Activated CD8-positive, alpha-beta memory T cell treated with anti-CD3 and anti-CD28 coated beads for 24 hours (primary cell): ENCODE data around the gene MTMR12.
"Not testable (repeated sequence)": the region's sequence is repeated elsewhere in the genome, so short reads cannot be mapped to it uniquely, and the experiment has no call there.

ENCODE experiments used
- DNase-seq: peaks from one replicate; pipeline ENCODE4 v3.0.0-alpha.2; 2020

The MTMR12 gene

DNA sequence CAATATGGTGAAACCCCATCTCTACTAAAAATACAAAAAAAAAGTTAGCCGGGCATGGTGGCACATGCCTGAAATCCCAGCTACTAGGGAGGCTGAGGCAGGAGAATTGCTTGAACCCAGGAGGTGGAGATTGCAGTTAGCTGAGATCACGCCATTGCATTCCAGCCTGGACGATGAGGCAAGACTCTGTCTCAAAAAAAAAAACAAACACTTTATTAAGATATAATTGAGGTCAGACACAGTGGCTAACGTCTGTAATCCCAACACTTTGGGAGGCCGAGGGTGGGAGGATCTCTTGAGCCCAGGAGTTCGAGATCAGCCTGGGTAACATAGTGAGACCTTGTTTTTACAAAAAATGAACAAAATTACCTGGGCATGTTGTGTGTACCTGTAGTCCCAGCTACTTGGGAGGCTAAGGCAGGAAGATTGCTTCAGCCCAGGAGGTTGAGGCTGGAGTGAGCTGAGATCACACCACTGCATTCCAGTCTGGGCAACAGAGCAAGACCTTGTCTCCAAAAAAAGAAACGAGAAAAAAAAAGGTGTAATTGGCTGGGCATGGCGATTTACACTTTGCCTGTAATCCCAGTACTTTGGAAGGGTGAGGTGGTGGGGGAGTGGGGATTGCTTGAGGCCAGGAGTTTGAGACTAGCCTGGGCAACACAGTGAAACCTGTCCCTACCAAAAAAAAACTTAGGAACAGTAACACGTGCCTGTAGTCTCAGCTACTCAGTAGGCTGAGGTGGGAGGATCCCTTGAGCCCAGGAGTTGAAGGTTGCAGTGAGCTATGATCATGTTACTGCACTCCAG, 16.6 kb downstream of the MTMR12 start:
- DNase-seq: not testable (repeated sequence)

DNA sequence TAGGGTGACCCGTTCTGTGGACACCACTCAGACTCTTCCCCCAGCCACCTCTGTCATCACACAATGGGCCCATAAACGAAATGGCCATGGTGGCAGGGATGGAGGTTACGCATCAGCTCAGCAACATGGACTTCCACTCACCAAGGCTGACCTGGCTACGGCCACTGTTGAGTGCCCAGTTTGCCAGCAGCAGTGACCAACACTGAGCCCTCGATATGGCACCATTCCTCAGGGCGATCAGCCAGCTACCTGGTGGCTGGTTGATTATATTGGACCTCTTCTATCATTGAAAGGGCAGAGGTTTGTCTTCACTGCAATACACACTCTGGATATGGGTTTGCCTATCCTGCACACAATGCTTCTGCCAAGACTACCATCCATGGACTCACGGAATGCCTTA, 21.1 kb downstream of the MTMR12 start:
- DNase-seq: no peak

DNA sequence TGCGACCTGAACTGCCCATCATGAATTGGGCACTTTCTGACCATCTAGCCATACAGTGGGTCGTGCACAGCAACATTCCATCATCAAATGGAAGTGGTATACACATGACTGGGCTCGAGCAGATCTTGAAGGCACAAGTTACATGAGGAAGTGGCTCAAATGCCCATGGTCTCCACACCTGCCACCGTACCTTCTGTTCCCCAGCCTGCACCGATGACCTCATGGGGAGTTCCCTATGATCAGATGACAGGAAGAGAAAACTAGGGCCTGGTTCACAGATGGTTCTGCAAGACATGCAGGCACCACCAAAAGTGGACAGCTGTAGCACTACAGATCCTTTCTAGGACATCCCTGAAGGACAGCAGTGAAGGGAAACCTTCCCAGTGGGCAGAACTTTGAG, 21.8 kb downstream of the MTMR12 start:
- DNase-seq: no peak

DNA sequence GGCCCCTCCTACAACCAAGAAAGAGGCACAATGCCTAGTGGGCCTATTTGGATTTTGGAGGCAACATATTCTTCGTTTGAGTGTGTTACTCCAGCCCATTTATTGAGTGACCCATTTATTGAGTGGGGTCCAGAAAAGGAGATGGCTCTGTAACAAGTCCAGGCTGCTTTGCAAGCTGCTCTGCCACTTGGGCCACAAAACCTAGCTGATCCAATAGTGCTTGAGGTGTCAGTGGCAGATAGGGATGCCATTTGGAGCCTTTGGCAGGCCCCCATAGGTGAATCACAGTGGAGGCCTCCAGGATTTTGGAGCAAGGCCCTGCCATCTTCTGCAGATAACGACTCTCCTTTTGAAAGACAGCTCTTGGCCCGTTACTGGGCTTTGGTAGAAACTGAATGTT, 22.2 kb downstream of the MTMR12 start:
- DNase-seq: not testable (repeated sequence)

DNA sequence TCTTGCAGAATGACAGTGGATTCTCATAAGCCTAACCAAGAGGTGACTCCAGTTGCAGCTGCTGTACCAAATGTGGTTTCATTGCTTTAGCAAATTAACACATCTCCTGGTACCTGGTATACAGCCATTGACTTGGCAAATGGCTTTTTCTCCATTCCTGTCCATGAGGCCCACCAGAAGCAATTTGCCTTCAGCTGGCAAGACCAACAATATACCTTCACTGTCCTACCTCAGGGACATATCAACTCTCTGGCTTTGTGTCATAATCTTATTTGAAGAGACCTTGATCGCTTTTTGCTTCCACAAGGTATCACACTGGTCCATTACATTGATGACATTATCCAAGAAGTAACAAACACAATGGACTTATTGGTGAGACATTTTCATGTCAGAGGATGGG, 22.8 kb downstream of the MTMR12 start:
- DNase-seq: not testable (repeated sequence)

DNA sequence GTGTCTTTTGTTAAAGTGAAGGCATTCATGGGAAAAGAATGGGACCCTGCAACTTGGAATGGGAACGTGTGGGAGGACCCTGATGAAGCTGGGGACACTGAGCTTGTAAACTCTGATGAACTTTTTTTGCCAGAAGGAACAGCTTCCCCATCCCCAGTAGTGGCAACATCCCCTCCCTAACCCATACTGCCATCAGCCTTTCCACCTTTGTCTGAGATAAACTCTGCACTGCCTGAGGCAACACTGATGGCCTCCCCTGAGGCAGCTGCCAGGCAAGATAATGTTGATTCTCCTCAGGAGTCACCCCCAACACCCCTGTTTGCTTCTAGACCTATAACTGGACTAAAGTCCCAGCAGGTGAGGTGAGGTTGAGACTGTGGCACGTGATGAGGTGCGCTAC, 24.6 kb downstream of the MTMR12 start:
- not testable (repeated sequence) for DNase-seq

DNA sequence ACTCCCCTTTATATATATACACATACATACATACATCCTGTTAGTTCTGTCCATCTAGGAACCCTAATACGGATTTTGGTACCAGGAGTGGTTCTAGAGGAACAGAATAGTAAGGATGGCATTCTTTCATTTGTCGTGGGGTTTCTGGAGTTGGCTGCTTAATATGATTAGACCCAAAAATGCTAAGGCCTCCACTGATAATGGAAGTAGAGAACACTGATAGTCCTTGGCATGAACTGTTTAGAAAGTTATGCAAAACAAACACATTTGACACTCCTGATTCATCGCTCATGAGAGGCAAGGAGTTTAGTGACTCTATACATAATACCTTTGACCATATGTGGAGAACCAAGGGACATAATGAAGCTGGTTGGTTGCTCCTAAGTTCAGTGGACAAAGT, 25.2 kb downstream of the MTMR12 start:
- not testable (repeated sequence) for DNase-seq

DNA sequence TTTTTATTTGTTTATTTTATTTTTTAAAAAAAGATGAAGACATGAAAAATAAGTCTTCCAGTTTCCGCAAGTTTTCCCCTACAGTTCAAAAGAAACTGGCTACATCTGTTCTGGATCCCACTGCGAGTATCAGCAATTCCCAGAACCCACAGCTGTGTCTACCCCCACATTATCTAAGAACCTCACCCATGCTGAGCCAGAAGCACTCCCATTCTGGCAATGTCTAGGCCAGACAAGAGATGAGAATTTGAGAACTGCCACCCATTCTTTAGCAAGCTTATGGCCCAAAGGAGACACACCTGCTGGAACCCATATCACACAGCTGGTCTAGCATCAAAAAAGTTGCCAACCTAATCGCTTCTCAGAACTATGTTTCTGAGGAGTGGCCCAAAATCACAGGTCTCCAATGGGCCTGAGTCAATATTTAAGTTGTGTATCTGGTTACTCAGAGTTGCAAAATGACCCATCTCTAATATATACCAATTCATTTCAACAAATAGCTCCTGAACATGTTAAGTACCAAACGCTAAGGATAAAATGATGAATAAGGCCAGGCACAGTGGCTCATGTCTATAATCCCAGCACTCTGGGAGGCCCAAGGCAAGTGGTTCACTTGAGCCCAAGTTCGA, 27.1 kb downstream of the MTMR12 start:
- DNase-seq: no peak

DNA sequence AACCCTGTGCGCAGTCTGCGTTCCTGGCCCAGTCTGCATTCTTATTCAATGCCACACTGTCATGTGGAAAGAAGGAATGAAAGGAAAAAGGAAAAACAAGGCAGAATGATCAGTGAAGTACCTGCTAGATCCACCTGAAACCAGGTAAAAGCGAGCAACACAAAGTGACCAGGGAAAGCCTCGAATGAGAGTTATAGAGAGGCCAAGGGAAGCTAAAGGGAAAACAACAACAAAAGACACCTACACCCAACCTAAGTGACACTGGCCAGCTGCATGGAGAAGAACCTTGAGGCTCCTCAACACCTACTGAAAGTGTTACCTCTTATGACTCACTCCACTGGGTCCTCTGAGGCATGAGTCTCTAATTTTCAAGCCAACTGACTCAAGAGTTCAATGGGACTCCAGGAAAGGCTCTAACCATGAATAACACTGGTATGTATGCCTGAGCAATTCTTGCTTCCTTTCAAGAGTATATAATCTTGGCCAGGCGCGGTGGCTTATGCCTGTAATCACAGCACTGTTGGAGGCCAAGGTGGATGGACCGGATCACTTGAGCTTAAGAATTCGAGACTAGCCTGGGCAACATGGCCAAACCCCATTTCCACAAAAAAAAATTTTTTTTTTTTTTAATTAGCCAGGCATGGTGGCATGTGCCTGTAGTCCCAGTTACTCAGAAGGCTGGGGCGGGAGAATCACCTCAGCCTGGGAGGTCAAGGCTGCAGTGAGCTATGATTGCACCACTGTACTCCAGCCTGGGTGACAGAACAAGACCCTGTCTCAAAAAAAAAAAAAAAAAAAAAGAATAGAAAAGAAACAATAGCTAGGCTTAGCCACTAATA, 29.0 kb downstream of the MTMR12 start:
- no peak for DNase-seq

DNA sequence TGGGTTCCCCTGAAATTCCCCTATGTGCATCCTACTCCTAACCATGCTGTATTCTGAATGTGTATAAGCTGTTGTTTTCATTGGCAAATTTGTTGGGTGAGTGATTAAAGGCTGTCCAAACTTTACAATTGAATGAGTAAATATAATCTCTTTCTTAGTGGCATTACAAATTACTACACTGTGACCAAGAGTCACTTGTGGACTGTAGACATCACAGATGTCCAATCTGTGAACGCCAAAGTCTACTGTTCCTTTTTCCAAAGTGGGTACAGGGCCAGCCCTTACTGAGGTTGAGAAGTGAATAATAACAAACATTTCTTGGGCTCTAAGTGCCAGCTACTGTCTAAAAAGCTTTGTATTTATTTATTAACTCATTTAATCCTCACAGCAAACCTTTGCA, 29.7 kb downstream of the MTMR12 start:
- DNase-seq: no peak

DNA sequence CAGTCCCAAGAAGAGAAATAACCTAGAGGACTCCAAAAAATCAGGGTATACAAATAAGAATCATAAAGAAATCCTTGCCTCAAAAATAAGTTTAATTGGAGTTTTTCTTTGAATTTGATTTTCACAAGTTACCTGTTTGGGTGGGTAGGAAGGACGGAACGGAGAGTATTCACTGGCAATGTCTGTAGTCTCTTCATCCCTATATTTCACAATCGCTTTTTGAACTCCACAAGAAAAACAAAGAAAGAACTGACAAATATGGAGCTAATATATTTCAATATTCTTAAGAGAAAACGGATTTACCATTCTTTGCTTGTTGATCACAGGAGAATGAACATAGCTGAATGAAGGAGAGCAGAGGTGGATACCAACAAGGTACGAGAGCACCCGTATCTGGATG, 30.1 kb downstream of the MTMR12 start:
- no peak for DNase-seq

DNA sequence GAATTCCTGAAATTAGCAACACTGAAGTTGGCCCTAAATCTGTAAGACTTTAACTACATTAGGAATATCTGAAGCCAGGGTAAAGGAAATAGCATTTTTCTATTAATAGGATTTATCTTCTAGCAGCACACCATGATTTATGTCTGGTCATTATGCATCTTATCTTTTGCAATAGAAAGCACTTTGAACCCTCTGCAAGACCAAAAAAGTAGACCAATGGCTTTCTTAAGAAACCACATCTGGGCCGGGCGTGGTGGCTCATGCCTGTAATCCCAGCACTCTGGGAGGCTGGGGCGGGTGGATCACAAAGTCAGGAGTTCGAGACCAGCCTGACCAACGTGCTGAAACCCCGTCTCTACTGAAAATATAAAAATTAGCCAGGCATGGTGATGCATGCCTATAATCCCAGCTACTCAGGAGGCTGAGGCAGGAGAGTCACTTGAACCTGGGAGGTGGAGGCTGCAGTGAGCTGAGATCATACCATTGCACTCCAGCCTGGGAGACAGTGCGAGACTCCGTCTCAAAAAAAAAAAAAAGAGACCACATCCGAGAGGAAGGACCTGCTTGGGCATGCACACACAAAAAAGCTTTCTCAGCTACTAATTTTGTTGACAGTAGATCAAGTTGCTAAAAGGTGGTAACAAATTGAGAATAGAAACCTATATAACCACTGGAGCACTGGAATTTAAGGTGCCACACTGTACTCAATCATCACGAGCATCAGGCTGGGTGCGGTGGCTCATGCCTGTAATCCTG, 31.2 kb downstream of the MTMR12 start:
- not testable (repeated sequence) for DNase-seq

DNA sequence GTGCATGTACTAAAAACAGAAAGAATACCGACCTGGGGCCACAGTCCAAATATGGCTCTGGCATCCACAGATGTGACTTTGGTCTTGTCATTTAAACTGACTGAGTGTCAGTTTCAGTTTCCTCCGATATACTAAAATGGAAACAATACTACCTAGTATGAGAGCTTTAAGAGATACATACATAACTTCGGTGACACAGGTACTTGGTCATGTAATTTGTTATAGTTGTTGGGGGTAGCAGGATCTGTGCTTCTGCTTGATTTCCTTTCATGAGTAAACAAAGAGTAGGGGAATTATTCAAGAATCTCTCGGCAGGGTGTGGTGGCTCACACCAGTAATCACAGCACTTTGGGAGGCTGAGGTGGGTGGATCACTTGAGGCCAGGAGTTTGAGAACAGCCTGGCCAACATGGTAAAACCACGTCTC, 32.1 kb downstream of the MTMR12 start:
- DNase-seq: no peak

DNA sequence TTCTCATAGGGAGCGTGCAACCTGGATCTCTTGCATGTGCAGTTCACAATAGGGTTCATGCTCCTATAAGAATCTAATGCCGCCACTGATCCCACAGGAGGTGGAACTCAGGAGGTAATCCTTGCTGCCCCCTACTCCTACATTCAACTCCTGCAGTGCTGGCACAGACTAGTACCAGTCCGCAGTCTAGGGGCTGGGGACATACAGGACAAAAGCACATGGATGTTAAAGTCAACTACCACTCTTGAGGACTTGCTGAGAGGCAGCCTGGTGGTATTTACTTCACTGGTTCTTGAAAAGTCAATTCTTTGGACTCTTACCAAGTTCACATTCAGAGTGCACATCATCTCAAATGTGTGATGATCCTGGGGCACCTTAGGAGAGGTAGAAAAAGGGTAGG, 33.0 kb downstream of the MTMR12 start:
- DNase-seq: no peak

DNA sequence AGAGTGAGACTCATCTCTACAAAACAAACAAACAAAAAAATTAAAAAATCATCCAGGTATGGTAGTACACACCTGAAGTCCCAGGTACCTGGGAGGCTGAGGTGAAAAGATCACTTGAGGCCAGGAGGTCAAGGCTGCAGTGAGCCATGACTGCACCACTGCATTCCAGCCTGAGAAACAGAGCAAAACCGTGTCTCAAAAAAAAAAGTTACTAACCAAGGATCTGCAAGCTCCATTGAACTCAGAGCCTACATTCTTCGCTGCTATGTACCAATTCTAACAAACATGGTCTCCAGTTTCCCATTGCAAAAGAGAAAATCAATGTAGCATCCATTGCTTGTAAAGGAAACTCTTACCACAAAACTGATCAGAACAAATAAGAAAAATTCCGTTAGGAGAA, 33.5 kb downstream of the MTMR12 start:
- no peak for DNase-seq

DNA sequence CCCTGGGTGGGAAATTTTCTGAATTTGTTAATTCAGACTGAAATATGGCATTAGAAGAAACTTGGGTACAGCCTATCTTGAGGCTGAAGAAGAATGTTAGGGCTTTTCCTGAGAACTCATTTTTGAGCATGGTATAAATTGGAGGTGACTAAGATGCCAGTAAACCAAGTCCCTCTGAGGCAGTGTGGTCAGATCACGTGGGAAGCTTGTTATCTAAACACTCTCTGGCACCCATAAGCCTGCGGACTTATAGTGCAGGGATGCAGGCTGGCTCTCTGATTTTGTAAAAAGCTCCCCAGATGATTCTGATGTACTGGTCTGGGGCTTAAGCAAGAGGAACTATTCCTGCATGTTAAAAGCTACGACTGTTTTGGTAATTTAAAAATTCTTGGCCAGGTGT, 34.3 kb downstream of the MTMR12 start:
- no peak for DNase-seq

DNA sequence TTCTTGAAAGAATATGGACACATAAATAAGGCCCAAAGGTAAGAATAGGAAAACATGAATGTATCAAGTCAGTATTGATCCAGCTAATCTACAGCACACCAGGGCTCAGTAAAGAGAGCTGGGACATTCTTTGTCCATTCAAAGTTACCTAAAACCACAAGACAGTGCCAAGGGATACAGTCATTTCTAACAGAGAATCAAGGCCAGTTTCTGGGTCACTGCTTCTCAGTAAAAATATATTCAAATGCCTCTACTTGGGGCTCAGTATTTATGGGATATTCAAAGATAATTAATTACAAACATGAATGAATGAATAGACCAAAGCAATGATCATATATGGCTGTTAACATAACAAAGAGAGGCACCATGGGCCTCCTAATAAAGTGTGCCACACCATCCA, 34.9 kb downstream of the MTMR12 start:
- DNase-seq: no peak

DNA sequence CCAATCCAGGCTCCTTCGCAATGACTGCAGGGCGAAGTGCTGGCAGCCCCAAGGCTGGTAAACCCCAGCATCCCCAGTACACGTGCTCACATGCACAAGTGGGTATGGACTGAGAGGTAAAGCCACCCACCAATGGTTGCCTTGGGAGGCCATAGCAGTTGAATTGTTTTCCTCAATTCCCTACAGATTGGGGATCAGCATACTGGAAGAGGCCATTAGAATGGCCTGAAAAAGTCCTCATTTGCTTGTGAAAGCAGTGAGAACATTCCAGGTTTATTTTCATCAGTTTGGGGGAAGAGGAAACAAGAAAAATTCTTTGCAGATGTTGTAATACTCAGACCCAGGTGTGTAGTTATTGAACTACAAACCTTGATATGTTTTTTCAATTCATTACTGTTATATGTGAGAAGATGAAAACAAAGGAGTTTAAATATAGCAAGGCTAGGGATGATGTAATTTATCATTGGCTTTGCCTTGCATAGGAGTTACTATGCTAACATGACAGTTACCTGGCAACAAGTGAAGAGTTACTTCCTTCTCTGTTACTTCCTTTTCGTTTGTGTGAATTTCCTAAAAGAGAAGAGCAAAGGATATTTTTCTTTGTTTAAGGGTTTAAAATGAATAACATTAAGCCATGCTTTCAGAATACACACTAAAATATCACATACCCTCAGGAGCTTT, 36.4 kb downstream of the MTMR12 start:
- DNase-seq: no peak

DNA sequence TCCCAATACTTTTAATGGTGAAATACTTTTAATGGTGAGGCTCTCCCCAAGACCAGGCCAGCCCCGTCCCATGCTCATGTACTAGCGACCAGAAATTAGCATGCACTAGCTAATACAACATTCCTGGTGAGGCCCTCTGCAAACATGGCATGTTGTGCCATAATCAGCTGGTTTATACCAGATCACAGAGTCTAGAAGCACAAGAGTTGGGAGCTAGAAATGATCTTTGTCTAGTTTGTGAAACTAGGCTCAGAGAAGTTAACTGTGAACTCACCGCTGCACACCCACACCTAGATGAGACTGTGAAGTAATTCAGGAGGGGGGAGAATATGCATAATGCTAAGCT, 37.4 kb downstream of the MTMR12 start:
- DNase-seq: no peak

DNA sequence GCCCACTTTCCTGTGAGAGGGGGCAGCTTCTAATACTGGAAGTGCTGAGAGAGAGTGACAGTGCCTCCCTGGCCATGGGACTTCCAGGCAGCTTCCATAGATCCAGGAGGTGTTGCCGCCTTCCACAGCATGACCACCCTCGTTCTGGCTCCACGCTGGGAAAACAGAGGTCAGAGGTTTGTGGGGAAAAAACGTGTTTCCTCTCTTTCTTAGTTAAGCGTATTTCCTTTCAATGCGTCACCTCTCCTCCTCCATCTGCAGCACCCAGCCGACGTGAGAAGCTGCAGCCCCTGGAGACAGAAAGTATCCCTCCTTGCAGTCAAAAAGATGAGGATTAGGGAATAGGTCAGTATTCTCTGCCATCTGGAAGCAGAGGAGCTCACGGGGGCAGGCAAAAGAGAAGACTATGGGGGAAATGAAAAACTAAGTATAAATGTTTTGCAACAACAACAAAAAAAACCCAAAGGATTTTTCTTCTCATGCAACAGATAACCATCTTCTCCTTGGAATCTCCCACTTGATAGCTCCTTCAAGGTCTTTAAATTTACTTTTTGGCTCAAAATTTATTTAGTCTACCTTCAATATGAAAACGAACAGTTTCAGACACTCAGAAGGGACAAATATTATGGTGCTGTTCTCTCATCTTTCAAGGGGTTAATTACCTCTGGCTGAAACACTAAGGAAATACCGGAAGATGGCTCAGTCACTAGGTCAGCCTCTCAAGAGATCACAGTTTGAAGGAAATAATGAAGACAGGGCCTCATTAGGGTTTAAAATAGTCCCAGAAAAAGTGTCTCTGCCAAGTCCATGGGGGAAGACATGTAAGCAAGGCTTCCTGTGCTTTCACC, 38.0 kb downstream of the MTMR12 start:
- DNase-seq: no peak

DNA sequence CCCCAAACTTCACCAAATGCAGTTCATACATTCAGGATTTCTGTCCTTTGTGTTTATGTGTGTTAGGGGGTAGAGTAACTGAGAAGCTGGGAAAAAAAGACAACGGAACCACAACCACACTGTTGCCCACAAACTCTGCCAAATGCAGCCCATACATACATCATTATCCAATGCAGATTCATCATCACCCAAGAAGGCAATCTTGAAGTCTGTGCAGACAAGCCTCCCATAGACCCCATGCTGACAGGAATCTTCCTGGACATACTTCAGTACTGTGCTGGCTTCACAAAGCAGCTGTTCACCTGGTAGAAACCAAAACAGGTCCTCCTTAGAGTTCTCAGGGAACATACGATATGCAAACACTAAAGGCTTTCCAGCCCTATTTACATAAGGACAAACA, 38.9 kb downstream of the MTMR12 start:
- no peak for DNase-seq

DNA sequence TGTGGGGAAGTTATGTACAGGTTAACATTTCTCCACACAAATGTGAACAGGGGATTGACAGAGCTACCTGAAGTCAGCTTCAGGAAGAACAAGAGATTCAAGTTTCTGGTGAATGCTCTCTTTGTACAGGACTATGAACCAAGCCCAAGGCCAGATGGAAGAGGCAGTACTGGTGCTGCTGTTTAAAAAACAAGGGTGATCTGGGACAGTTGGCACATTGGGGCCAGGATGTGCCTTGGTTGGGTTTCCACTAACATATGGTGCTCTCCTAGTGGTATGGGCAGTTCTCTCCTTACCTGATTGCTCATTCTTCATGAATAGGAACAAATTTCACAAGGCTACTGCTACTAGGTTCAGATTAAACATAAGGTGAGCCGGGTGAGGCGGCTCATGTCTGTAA, 40.0 kb downstream of the MTMR12 start:
- no peak for DNase-seq
